Suppressor macrophage (primary cell): ENCODE results near the gene P2RY14.

ENCODE experiments used
- DNase-seq, 4 experiments: peaks; one replicate each; pipeline ENCODE4 v3.0.0-alpha.2; 2020 to 2022

The P2RY14 gene

GRCh38 chr3:151300539-151300938 lies 22.2 kb upstream of the P2RY14 start:
- DNase-seq: peak in 3 of 4 experiments; percentile 52 to 79 (median 76)

- DNase-seq: no peak
These were observed 20.7 kb upstream of the P2RY14 start for GRCh38 chr3:151299006-151299405.

GRCh38 chr3:151297429-151297828 lies 19.1 kb upstream of the P2RY14 start:
- DNase-seq: no peak

- DNase-seq: no peak
These were observed 17.9 kb upstream of the P2RY14 start for GRCh38 chr3:151296226-151296625.

- DNase-seq: no peak
These were observed 14.8 kb upstream of the P2RY14 start for GRCh38 chr3:151293127-151293526.

- peak; percentile 43 to 69 (median 50) for DNase-seq
These were observed 12.3 kb upstream of the P2RY14 start for GRCh38 chr3:151290673-151291072.

- DNase-seq: no peak
These were observed 11.1 kb upstream of the P2RY14 start for GRCh38 chr3:151289445-151289844.

GRCh38 chr3:151285940-151286339 lies 7.6 kb upstream of the P2RY14 start:
- DNase-seq: no peak

- peak; percentile 62 to 91 (median 85) for DNase-seq
These were observed 5.6 kb upstream of the P2RY14 start for GRCh38 chr3:151283907-151284461.

- no peak for DNase-seq
These were observed 5.0 kb upstream of the P2RY14 start for GRCh38 chr3:151283387-151283786.

- DNase-seq: peak; percentile 22 to 79 (median 56)
These were observed 4.6 kb upstream of the P2RY14 start for GRCh38 chr3:151282921-151283320.

GRCh38 chr3:151281671-151282324 lies 3.5 kb upstream of the P2RY14 start:
- DNase-seq: no peak

- DNase-seq: no peak
These were observed 1.7 kb downstream of the P2RY14 start for GRCh38 chr3:151276687-151277042.

- no peak for DNase-seq
These were observed 2.2 kb downstream of the P2RY14 start for GRCh38 chr3:151276038-151276686.

GRCh38 chr3:151275091-151275490 lies 3.3 kb downstream of the P2RY14 start:
- DNase-seq: no peak

GRCh38 chr3:151269631-151270030 lies 8.7 kb downstream of the P2RY14 start:
- no peak for DNase-seq

GRCh38 chr3:151268267-151269235 lies 9.8 kb downstream of the P2RY14 start:
- DNase-seq: no peak

GRCh38 chr3:151267066-151267465 lies 11.3 kb downstream of the P2RY14 start:
- no peak for DNase-seq

- peak; percentile 65 to 86 (median 80) for DNase-seq
These were observed 12.5 kb downstream of the P2RY14 start for GRCh38 chr3:151265866-151266265.

- peak in 2 of 4 experiments; percentile 11 to 27 for DNase-seq
These were observed 13.2 kb downstream of the P2RY14 start for GRCh38 chr3:151265166-151265565.

GRCh38 chr3:151264605-151265004 lies 13.7 kb downstream of the P2RY14 start:
- DNase-seq: no peak

- DNase-seq: peak in 2 of 4 experiments; percentile 20 to 22
These were observed 15.3 kb downstream of the P2RY14 start for GRCh38 chr3:151262871-151263525.
